K562 (cell line): ENCODE results near the gene MAD1L1. TPM values are rescaled to one million over a fixed set of nuclear protein-coding genes. Genes with fewer than 3 reads are reported as not detected.

Source experiments
- ATF1 ChIP-seq, 2 experiments: fragments of 450-650 bp in 1 of 2; IDR thresholded peaks; 2 replicates each; pipeline ENCODE4 v1.6.1; 2016; ENCODE audit warnings: missing compliant biosample characterization in 1 of 2, missing genetic modification characterization in 1 of 2
- CBFA2T3 ChIP-seq: fragments of 450-650 bp; IDR thresholded peaks from 2 replicates; pipeline ENCODE4 v1.6.1; 2017
- CREB5 ChIP-seq: fragments of 250-450 bp; sonication (Bioruptor Pico); IDR thresholded peaks from 2 replicates; pipeline ENCODE4 v1.5.0; 2020; ENCODE audit warnings: mild to moderate bottlenecking
- EHMT2 ChIP-seq: fragments of 450-650 bp; IDR thresholded peaks from 2 replicates; pipeline ENCODE4 v1.6.1; 2018; ENCODE audit warnings: antibody characterized with exemption
- ID3 ChIP-seq, 2 experiments: fragments of 250-450 bp in 1 of 2; fragments of 450-650 bp in 1 of 2; sonication (Bioruptor Pico) in 1 of 2; IDR thresholded peaks; 2 replicates each; pipeline versions ENCODE4 v1.6.1 to v1.8.0; 2016 to 2021; ENCODE audit warnings: mild to moderate bottlenecking in 2 of 2, moderate library complexity in 2 of 2, missing compliant biosample characterization in 1 of 2, missing genetic modification characterization in 1 of 2
- MED1 ChIP-seq: sonication (generic); formaldehyde crosslinking; IDR thresholded peaks from 2 replicates; pipeline ENCODE4 v1.8.1; 2023; ENCODE audit warnings: missing genetic modification reagents, borderline replicate concordance
- MEF2D ChIP-seq: conservative IDR thresholded peaks from 2 replicates; pipeline ENCODE4 v1.6.1; 2016; ENCODE audit warnings: low read depth, missing genetic modification characterization, missing compliant biosample characterization
- NUFIP1 ChIP-seq: fragments of 450-650 bp; IDR thresholded peaks from 2 replicates; pipeline ENCODE4 v1.6.1; 2018; ENCODE audit not compliant: partially characterized antibody
- PHB ChIP-seq: fragments of 250-450 bp; sonication (Bioruptor Pico); IDR thresholded peaks from 2 replicates; pipeline ENCODE4 v1.5.0; 2021
- RB1 ChIP-seq: fragments of 450-650 bp; IDR thresholded peaks from 2 replicates; pipeline ENCODE4 v1.6.1; 2017; ENCODE audit warnings: low read depth, mild to moderate bottlenecking
- RBFOX2 ChIP-seq: fragments of 200-400 bp; formaldehyde crosslinking; IDR thresholded peaks from 2 replicates; pipeline ENCODE4 v1.6.1; 2017; ENCODE audit warnings: low read depth, mild to moderate bottlenecking, low read length, moderate library complexity
- RBM17 ChIP-seq: fragments of 200-400 bp; formaldehyde crosslinking; IDR thresholded peaks from 2 replicates; pipeline ENCODE4 v1.6.1; 2017; ENCODE audit warnings: low read depth, mild to moderate bottlenecking, low read length, borderline replicate concordance
- RBM39 ChIP-seq: fragments of 200-400 bp; formaldehyde crosslinking; optimal IDR thresholded peaks from 2 replicates; pipeline ENCODE3; 2018; ENCODE audit warnings: low read depth, low read length
- SRSF1 ChIP-seq: fragments of 200-400 bp; formaldehyde crosslinking; IDR thresholded peaks from 2 replicates; pipeline ENCODE4 v1.6.1; 2017; ENCODE audit warnings: mild to moderate bottlenecking, low read depth, low read length, moderate library complexity
- STAT5A ChIP-seq: IDR thresholded peaks from 2 replicates; pipeline ENCODE4 v1.6.1; 2012; ENCODE audit warnings: low read length, inconsistent platforms, borderline replicate concordance
- TCF7L2 ChIP-seq: fragments of 150-350 bp; IDR thresholded peaks from 2 replicates; pipeline ENCODE4 v1.6.1; 2016; ENCODE audit warnings: low read depth, mild to moderate bottlenecking, low read length, moderate library complexity
- THRA ChIP-seq: fragments of 450-650 bp; IDR thresholded peaks from 2 replicates; pipeline ENCODE4 v1.6.1; 2017; ENCODE audit warnings: mild to moderate bottlenecking, moderate library complexity
- U2AF2 ChIP-seq: fragments of 200-400 bp; formaldehyde crosslinking; optimal IDR thresholded peaks from 2 replicates; pipeline ENCODE3; 2017; ENCODE audit warnings: low read depth, mild to moderate bottlenecking, low read length
- YBX1 ChIP-seq: fragments of 450-650 bp; IDR thresholded peaks from 2 replicates; pipeline ENCODE4 v1.7.1; 2016; ENCODE audit warnings: mild to moderate bottlenecking
- ZBTB7A ChIP-seq: IDR thresholded peaks from 2 replicates; pipeline ENCODE4 v1.6.1; 2011; ENCODE audit warnings: low read depth, mild to moderate bottlenecking, low read length, moderate library complexity, borderline replicate concordance; ENCODE audit not compliant: control insufficient read depth
- ZNF277 ChIP-seq: fragments of 250-450 bp; sonication (Bioruptor Pico); IDR thresholded peaks from 2 replicates; pipeline ENCODE4 v1.8.0; 2022; ENCODE audit warnings: inconsistent platforms, mild to moderate bottlenecking, moderate library complexity, borderline replicate concordance
- ZNF639 ChIP-seq, 2 experiments: fragments of 200-800 bp in 1 of 2; sonication (Bioruptor generic) in 1 of 2; sonication (generic) in 1 of 2; formaldehyde crosslinking in 1 of 2; IDR thresholded peaks in 1 of 2; conservative IDR thresholded peaks in 1 of 2; 2 replicates each; pipeline versions ENCODE4 v1.5.0 to v1.6.1; 2016 to 2020; ENCODE audit warnings: missing compliant biosample characterization in 1 of 2, missing genetic modification characterization in 1 of 2, missing genetic modification reagents in 1 of 2
- ZNF644 ChIP-seq: fragments of 200-800 bp; sonication (Bioruptor generic); IDR thresholded peaks from 2 replicates; pipeline ENCODE4 v1.6.1; 2016; ENCODE audit warnings: low read depth, missing genetic modification characterization, missing compliant biosample characterization
- polyA plus RNA-seq, 8 experiments: library from polyadenylated mRNA; depleted of rRNA in 4 of 8; stranded (reverse) in 5 of 8; unstranded in 3 of 8; fragments of >200 nt; fragmentation: Nextera tagmentation in 2 of 8; fragmentation: Illumina TruSeq in 1 of 8; extraction: Ambion mirVana in 2 of 8; extraction: Trizol in 1 of 8; gene quantifications; 2 replicates each; pipeline versions ENCODE4 v1.2.1 to v1.2.3, GENCODE V29; 2011 to 2014; ENCODE audit warnings: inconsistent platforms in 1 of 8, missing spikeins in 1 of 8
- total RNA-seq, 7 experiments: library from RNA; depleted of rRNA in 6 of 7; stranded (reverse); fragments of >200 nt in 6 of 7; fragmentation: Illumina TruSeq in 2 of 7; extraction: Trizol in 2 of 7; gene quantifications; 2 replicates each; pipeline versions ENCODE4 v1.2.1 to v1.2.3, GENCODE V29; 2011 to 2021; ENCODE audit warnings: low replicate concordance in 1 of 7

Gene MAD1L1
- total and polyA plus RNA-seq, 9 of the 15 experiments (the other 6 are each of a cell fraction or from before 2014, with no cell fraction given): 1.7 to 89.7 (median 18.0) TPM

- TF ChIP-seq ZNF639 (CRISPR knock-in tag; conservative IDR thresholded peaks at IDR 0.05 in 1 of 2, IDR thresholded peaks at IDR 0.05 in 1 of 2) (no peak), RBM39 (no peak), PHB (CRISPR knock-in tag) (no peak), ATF1 (CRISPR knock-in tag; IDR thresholded peaks at IDR 0.05) (no peak), ATF1 (tag; IDR thresholded peaks at IDR 0.05) (no peak), MEF2D (tag) (no peak), ID3 (CRISPR knock-in tag; IDR thresholded peaks at IDR 0.05) (no peak), ID3 (tag; IDR thresholded peaks at IDR 0.05) (0 out of 2 replicates have a peak, but pooled peaks have one; percentile 32), RB1 (no peak), NUFIP1 (no peak), ZBTB7A (peak; percentile 24; the same call in 1 of the 2 replicates), STAT5A (peak; percentile 48; the same call in 1 of the 2 replicates), CBFA2T3 (peak; percentile 86), THRA (no peak), YBX1 (no peak), ZNF277 (CRISPR knock-in tag) (no peak), U2AF2 (no peak), RBFOX2 (no peak), ZNF644 (no peak), CREB5 (CRISPR knock-in tag) (no peak), EHMT2 (no peak), MED1 (no peak), RBM17 (no peak), TCF7L2 (no peak), SRSF1 (no peak)
Measured at GRCh38 chr7:2282185-2282751, 49.5 kb upstream of the MAD1L1 start (continued).
